Measurements from ENCODE around the gene NR6A1. TPM values are rescaled to one million over a fixed set of nuclear protein-coding genes. Genes with fewer than 3 reads are reported as not detected.

NR6A1 gene
- polyA plus RNA-seq, 6 donors from 2014 or later = 0.08 to 0.11 TPM; not detected in 4

DNA sequence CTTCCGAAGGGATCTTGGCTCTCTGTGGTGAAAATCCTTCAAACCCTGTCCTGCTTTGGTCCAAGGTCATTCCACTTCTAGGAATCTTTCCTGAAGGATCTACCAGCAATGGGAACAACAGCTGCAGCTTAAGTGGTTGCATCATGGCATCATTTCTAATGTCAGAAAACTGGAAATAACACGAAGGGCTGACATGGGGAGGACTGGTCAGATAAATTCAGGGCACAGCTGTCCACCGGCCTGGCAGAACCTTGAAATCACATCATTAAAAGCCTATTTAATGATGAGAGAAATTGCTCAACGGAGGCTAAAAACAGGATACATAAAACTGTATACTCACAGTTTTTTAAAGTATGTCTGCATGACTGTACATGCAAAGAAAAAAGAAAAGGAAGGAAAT is 34.1 kb upstream of the NR6A1 start:
- DNase-seq (no peak), ATAC-seq (ENCODE audit: low read depth in 2 of 2) (no peak)
- Mint-ChIP-seq H3K36me3 (peaks cover 0 to 8% of the 10 kb centered on the region in 2 donors), H3K4me3 (peak overlapping the region in 1 of 8 donors; percentile 6), H3K9me3 (peaks cover 0 to 5% (median 0%) of the 10 kb centered on the region in 7 donors), H3K4me1 (peaks cover 25 to 33% (median 29%) of the 10 kb centered on the region in 3 donors), H3K27me3 (no peaks in the 10 kb centered on the region), H3K27ac (peak overlapping the region in 1 of 6 donors; percentile 16)

DNA sequence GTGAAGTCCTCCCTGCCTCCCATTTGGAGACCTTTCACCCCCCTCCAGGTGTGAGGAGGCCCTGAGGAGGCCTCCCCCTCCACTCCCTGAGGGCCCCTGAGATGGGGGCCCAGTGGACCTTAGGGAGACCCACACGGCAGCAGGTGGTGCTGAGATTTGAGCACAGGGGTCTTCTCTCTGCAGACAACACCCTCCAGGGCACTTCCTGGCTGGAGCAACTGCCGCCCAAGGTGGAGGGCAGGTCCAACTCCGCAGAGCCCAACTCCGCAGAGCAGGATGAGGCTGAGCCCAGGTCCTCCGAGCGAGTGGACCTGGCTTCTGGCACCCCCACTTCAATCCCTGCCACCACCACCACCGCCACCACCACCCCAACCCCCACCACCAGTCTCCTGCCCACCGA is 32.8 kb upstream of the NR6A1 start:
- peak overlapping the region in 2 of 6 donors; percentile 93 to 95 for H3K27ac Mint-ChIP-seq
- H3K4me1 Mint-ChIP-seq = peaks cover 27 to 42% (median 41%) of the 10 kb centered on the region in 3 donors
- no peak for DNase-seq
- peaks cover 0 to 5% (median 0%) of the 10 kb centered on the region in 7 donors for H3K9me3 Mint-ChIP-seq
- H3K27me3 Mint-ChIP-seq = no peaks in the 10 kb centered on the region
- ATAC-seq (ENCODE audit: low read depth in 2 of 2) = no peak
- no peak overlapping the region for H3K4me3 Mint-ChIP-seq
- peaks cover 0 to 8% of the 10 kb centered on the region in 2 donors for H3K36me3 Mint-ChIP-seq

DNA sequence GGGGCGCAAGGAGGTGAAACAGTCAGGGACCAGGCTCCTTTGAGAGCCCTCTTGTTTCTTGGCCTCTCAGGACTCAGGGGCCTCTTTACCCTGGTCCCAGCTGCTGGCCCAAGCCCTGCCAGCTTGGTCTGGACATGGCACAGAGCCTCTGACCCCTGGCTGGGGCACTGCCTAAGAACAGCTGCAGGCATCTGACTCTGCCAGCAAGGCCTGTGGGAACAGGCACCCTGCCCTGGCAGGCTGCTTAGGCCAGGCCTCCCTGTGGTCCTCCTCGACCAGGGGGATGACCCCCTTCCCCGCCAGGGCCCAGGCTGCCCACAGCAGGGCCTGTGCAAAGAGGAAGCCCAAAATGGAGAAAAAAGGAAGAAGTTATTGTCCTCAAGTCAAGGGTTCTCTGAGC is 31.3 kb upstream of the NR6A1 start:
- H3K36me3 Mint-ChIP-seq = no peaks in the 10 kb centered on the region
- peaks cover 0 to 5% (median 0%) of the 10 kb centered on the region in 7 donors for H3K9me3 Mint-ChIP-seq
- H3K27ac Mint-ChIP-seq = peak overlapping the region; percentile 61 to 100 (median 92)
- no peak for DNase-seq
- H3K4me1 Mint-ChIP-seq = peaks cover 22 to 46% (median 44%) of the 10 kb centered on the region in 3 donors
- peak overlapping the region in 3 of 8 donors; percentile 47 to 53 (median 51) for H3K4me3 Mint-ChIP-seq
- ATAC-seq (ENCODE audit: low read depth in 2 of 2) = no peak
- H3K27me3 Mint-ChIP-seq = no peaks in the 10 kb centered on the region

DNA sequence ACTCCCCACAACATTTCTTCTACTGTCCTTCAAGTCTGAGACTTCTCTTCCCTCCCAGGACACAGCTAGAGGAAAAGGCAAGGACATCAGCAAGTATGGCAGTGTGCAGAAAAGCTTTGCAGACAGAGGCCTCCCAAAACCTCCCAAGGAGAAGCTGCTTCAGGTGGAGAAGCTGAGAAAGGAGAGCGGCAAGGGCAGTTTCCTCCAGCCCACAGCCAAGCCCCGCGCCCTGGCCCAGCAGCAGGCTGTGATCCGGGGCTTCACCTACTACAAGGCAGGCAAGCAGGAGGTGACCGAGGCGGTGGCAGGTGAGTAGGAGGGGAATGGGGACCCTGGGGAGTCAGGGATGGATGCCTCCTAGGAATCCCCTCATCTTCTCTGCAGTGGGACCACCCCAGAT is 30.2 kb upstream of the NR6A1 start:
- H3K27me3 Mint-ChIP-seq = no peaks in the 10 kb centered on the region
- H3K27ac Mint-ChIP-seq = peak overlapping the region; percentile 96 to 100 (median 100)
- peaks cover 0 to 5% (median 0%) of the 10 kb centered on the region in 7 donors for H3K9me3 Mint-ChIP-seq
- peak overlapping the region in 1 of 8 donors; percentile 85 for H3K4me3 Mint-ChIP-seq
- H3K36me3 Mint-ChIP-seq = no peaks in the 10 kb centered on the region
- DNase-seq (no peak), ATAC-seq (ENCODE audit: low read depth in 2 of 2) (no peak)
- peaks cover 22 to 48% (median 46%) of the 10 kb centered on the region in 3 donors for H3K4me1 Mint-ChIP-seq

DNA sequence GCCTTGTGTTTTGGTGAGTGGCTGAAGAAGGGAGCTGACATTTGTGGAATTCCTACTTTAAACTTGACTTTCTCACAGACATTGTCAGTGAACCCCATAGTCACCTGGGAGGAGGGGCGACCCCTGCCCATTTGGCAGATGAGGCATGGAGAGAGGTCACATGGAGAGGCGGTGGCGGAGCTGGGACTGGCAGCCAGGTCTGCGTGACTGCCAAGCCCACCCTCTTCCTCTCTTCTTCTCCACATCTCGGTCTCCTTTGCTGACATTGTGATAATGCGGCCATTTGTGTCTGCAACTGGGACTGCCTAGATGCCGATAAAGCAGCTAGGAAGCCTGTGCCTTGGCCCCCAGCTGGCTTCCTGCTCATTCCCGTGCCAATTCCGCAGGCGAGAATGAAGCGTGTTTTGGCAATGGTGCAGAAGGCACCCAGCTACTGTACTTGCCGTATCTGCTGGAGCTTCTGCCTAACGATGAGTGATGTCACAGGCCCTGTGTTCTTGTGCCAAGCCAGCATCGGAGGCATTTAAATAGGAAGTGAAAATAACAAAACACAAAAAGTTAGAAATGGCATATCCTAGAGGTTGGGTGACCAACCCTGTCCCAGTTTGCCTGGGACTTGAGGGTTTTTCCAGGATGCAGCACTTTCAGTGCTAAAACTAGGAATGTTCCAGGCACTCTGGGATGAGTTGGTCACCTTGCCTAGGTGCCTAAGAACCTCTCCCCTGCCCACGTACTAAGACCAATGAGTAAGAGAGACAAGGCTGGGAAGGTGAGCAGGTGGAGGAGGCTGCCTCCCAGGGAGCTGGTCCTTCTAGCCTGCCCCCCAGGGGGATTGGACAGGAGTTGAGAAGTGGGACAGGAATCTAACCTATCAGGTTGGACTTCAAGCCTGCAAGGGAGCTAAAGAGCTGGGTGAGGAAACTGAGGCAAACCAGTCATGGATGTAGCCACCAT is 29.5 kb upstream of the NR6A1 start:
- Mint-ChIP-seq H3K4me3 (peak overlapping the region in 7 of 8 donors; percentile 66 to 90 (median 77)), H3K4me1 (peaks cover 22 to 55% (median 51%) of the 10 kb centered on the region in 3 donors), H3K27me3 (no peaks in the 10 kb centered on the region), H3K27ac (peak overlapping the region; percentile 96 to 100 (median 100)), H3K9me3 (peaks cover 0 to 5% (median 0%) of the 10 kb centered on the region in 7 donors), H3K36me3 (no peaks in the 10 kb centered on the region)
- peak; percentile 97 to 98 for ATAC-seq (ENCODE audit: low read depth in 2 of 2)
- DNase-seq = peak; percentile 72

DNA sequence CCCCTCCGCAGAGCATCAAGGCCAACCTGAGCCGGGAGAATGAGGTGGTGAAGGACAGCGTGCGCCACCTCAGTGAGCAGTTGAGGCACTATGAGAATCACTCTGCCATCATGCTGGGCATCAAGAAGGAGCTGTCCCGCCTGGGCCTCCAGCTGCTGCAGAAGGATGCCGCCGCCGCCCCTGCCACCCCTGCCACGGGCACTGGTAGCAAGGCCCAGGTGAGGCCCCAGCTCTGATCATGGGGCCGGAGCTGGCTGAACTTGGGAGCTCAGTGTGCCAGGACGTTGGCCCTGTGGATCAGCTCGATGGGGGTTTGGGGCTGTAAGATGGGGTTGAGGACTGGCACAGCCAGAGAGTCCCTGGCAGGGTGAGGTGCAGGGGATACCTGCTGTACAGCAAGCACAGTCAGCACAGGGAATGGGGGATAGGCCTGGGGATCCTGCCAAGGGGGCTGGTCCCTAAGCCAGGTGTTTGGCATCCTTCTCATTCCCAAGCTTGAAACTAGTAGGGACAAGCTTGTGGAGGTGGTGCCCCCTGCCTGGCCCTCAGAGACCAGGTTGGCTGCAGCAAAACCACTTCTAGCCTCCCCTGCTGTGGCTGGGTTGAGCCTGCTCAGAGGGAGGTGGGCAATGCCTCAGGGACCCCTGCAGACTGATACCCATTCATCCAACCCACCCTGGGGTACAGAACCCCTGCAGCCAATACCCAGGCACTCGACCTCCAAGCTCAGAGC is 28.3 kb upstream of the NR6A1 start:
- peaks cover 0 to 5% (median 0%) of the 10 kb centered on the region in 7 donors for H3K9me3 Mint-ChIP-seq

DNA sequence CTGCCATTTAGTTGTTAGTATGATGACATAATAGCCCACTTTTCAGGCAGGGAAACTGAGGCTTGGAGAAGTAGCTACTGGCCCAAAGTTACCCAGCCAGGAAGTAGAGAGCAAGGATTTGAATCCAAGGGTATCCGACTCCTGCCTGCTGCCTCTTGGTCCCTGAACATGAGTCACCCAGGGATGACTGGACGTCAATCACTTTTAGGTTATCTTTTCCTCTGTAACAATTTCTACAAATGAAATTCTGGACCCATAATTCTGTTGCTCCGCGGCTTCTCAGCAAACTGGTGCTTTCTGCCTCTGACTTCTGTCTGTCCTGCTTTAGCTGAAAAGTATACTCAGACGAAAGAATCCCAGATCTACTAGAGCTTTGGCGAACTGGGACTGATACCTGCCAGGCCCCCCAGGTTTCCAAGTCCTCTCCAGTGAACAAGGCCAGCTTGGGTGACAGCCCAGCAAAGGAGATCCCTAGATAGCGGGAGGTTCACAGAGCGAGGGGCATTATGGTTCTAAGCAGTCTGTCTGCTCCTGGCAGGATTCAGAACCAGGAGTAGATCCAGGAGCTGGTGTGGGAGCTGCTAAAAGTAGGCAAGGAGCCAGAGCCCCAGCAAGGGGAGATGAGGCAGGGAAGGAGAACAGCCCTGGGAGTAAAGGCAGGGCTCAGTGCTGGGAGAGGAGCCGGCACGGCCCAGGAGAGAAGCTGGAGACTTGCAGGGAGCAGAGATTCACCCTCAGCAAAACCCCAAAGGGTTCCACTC is 26.4 kb upstream of the NR6A1 start:
- H3K9me3 Mint-ChIP-seq = peaks cover 0 to 5% (median 0%) of the 10 kb centered on the region in 7 donors
- H3K4me3 Mint-ChIP-seq = no peak overlapping the region
- no peak for ATAC-seq (ENCODE audit: low read depth in 2 of 2)
- no peak for DNase-seq
- H3K27ac Mint-ChIP-seq = peak overlapping the region; percentile 61 to 100 (median 83)
- H3K4me1 Mint-ChIP-seq = peaks cover 21 to 46% (median 45%) of the 10 kb centered on the region in 3 donors
- H3K36me3 Mint-ChIP-seq = no peaks in the 10 kb centered on the region
- no peaks in the 10 kb centered on the region for H3K27me3 Mint-ChIP-seq

More for the DNA sequence above, 28.3 kb upstream of the NR6A1 start:
- Mint-ChIP-seq H3K4me3 (peak overlapping the region in 5 of 8 donors; percentile 5 to 85 (median 76)), H3K27me3 (no peaks in the 10 kb centered on the region), H3K36me3 (no peaks in the 10 kb centered on the region), H3K4me1 (peaks cover 22 to 51% (median 47%) of the 10 kb centered on the region in 3 donors), H3K27ac (peak overlapping the region; percentile 65 to 100 (median 99))
- DNase-seq (no peak), ATAC-seq (ENCODE audit: low read depth in 2 of 2) (no peak)

DNA sequence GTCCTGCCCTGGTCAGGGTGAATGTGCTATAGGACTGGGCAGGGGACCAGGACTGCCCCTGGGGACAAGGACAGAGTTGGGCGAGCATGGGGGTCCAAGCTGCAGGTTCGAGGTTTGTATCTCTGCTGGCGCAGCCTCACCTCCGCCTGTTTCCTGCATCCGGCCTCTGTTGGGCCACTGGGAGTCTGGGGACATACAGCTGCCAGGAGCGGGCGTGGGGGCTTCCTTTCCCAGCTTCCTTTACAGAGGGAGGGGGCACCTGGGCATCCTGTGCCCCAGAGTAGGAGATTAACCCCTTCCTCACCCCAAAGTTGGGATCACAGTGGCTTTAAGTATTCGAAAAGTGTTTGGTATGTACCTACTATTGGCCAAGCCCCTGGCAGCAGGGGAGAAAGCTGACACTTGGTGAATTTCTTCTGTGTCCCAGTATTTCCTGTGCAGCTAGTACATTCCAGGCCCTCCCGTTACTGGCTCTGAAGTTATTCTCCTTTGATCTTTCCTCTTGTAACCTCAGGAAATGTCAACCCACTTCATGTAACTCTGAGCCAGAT is 24.8 kb upstream of the NR6A1 start:
- no peak for ATAC-seq (ENCODE audit: low read depth in 2 of 2)
- H3K27ac Mint-ChIP-seq = peak overlapping the region in 2 of 6 donors; percentile 32 to 96
- peaks cover 22 to 46% (median 46%) of the 10 kb centered on the region in 3 donors for H3K4me1 Mint-ChIP-seq
- no peak for DNase-seq
- H3K4me3 Mint-ChIP-seq = peak overlapping the region in 1 of 8 donors; percentile 69
- peaks cover 0 to 4% (median 0%) of the 10 kb centered on the region in 7 donors for H3K9me3 Mint-ChIP-seq
- H3K27me3 Mint-ChIP-seq = no peaks in the 10 kb centered on the region
- no peaks in the 10 kb centered on the region for H3K36me3 Mint-ChIP-seq

DNA sequence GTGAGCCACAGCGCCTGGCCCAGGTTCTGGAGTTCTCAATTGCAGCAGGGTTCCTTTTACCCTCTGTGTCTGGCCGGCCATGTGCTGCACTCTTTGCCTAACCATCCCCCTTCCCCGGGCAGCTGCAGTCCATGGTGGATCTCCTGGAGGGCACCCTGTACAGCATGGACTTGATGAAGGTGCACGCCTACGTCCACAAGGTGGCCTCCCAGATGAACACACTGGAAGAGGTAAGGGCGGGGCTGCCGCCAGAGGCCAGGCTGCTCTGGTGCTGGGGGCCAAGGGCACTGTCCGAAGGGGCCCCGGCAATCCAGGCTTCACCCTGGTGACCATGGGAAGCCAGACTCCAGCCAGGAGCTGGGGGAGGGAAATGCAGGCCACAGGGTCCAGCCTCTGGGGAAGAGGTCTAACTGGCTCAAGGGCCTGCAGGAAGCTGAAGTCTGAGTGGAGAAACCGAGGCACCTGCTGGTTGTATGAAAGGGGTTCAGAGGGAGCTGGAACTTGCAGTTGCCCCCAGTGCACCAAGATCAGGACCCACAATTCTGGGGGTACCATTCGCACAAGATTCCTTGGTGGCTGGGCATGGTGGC is 23.9 kb upstream of the NR6A1 start:
- DNase-seq (no peak), ATAC-seq (ENCODE audit: low read depth in 2 of 2) (no peak)
- H3K27ac Mint-ChIP-seq = peak overlapping the region in 2 of 6 donors; percentile 74 to 96
- H3K4me3 Mint-ChIP-seq = peak overlapping the region in 1 of 8 donors; percentile 26
- H3K27me3 Mint-ChIP-seq = no peaks in the 10 kb centered on the region
- no peaks in the 10 kb centered on the region for H3K9me3 Mint-ChIP-seq
- H3K36me3 Mint-ChIP-seq = no peaks in the 10 kb centered on the region
- peaks cover 15 to 43% (median 39%) of the 10 kb centered on the region in 3 donors for H3K4me1 Mint-ChIP-seq

DNA sequence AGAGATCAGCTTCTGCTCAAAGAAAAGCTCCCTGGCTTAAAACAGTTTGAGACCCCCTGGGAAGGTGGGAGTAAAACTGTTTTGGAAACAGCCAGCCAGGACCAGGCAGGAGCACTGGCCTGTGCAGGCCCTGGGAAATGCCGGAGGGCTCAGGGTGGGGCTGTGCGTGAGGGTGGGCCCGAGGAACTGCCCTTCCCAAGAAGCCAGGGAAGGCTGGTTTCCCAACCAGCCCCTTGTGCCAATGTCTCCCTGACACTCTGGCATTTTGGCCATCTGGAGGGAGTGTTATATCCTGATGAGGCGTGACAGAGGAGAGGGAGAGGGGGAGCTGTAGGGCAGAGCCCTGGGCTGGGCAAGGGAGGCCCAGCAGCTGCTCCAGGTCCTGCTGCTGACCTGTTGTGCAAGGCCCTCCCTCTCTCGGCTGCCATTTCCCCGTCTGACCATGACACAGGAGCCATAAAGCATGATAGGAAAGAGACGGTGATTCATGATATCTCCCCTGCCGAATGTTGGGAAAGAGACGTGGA is 22.0 kb upstream of the NR6A1 start:
- H3K27ac Mint-ChIP-seq = peak overlapping the region in 3 of 6 donors; percentile 5 to 56 (median 49)
- no peak overlapping the region for H3K4me3 Mint-ChIP-seq
- H3K4me1 Mint-ChIP-seq = peaks cover 14 to 35% (median 24%) of the 10 kb centered on the region in 3 donors
- no peaks in the 10 kb centered on the region for H3K27me3 Mint-ChIP-seq
- no peaks in the 10 kb centered on the region for H3K9me3 Mint-ChIP-seq
- ATAC-seq (ENCODE audit: low read depth in 2 of 2) (no peak), DNase-seq (no peak)
- no peaks in the 10 kb centered on the region for H3K36me3 Mint-ChIP-seq

DNA sequence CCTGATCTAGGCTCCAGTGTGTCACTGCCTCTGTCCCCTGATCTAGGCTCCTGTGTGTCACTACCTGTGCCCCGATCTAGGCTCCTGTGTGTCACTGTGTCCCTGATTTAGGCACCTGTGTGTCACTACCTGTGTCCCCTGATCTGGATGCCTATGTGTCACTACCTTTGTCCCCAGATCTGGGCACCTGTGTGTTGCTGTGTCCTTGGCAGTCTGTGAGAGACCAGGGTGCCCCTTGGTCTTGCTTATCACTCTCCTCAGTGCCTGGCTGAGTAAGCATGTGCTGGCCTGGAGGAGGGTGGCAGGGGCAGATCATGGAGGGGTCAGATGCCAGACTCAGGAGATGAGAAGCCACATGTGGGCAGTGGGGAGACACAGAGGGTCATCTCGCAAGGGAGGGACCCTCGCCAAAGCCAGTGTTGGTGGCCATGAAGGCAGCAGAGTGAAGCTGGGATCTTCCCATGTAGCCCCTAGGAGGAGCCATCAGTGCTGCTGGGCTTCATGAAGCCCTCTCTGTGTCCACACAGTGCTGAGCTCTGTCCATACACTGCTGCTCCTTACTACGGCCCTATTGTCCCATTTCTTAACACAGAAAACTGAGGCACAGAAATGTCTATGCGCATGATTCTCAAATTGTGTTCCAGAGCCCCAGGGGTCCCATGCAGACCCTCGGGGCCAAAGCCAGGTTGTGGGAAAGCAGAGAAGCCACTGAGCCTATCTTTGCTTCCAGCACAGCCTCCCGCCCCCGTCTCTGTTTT is 21.3 kb upstream of the NR6A1 start:
- DNase-seq (no peak), ATAC-seq (ENCODE audit: low read depth in 2 of 2) (no peak)
- peak overlapping the region in 2 of 6 donors; percentile 56 to 82 for H3K27ac Mint-ChIP-seq
- H3K27me3 Mint-ChIP-seq = no peaks in the 10 kb centered on the region
- H3K4me1 Mint-ChIP-seq = peaks cover 14 to 33% (median 24%) of the 10 kb centered on the region in 3 donors
- H3K36me3 Mint-ChIP-seq = no peaks in the 10 kb centered on the region
- peak overlapping the region in 2 of 8 donors; percentile 15 to 40 for H3K4me3 Mint-ChIP-seq
- H3K9me3 Mint-ChIP-seq = no peaks in the 10 kb centered on the region

Data from naive B cell (primary cell).